HFF-Myc (cell line): ENCODE data around the gene MCF2L2.
"Not testable (repeated sequence)": the region's sequence is repeated elsewhere in the genome, so short reads cannot be mapped to it uniquely, and the experiment has no call there.

Source experiments
- DNase-seq: peaks from one replicate; pipeline ENCODE4 v3.0.0-alpha.2; 2011; ENCODE audit warnings: low read depth; ENCODE audit errors: extremely low read depth
- H3K4me3 ChIP-seq: replicated peaks from 2 replicates; pipeline ENCODE4 v1.5.1; 2011; ENCODE audit warnings: low read depth, mild to moderate bottlenecking, control low read depth, low read length
- TF ChIP-seq, protein P1 (sequence below): IDR thresholded peaks from 2 replicates; pipeline ENCODE4 v1.5.1; 2012; ENCODE audit warnings: mild to moderate bottlenecking, low read depth, low read length, control low read depth; ENCODE audit errors: missing control alignments

The MCF2L2 gene

DNA sequence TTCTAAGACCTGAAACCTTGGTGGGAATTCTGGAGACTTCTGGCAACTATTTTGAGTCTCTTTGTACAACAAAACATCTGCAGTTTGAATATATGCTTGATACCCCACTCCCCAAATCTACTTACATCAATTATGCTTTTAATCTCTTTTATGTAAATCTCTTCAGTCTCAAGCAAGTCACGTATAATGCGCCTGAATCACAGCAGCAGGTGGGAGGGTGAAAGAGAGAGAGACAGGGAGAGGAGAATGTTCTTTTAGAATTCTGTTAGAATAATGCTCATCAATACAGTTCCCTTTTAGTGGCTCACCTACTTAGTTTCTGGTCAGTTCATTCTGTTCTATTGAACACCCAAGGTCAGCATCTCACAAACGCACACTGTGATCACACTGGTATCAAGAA is 197.6 kb downstream of the MCF2L2 start:
- no peak for DNase-seq
- TF ChIP-seq, protein P1, sequence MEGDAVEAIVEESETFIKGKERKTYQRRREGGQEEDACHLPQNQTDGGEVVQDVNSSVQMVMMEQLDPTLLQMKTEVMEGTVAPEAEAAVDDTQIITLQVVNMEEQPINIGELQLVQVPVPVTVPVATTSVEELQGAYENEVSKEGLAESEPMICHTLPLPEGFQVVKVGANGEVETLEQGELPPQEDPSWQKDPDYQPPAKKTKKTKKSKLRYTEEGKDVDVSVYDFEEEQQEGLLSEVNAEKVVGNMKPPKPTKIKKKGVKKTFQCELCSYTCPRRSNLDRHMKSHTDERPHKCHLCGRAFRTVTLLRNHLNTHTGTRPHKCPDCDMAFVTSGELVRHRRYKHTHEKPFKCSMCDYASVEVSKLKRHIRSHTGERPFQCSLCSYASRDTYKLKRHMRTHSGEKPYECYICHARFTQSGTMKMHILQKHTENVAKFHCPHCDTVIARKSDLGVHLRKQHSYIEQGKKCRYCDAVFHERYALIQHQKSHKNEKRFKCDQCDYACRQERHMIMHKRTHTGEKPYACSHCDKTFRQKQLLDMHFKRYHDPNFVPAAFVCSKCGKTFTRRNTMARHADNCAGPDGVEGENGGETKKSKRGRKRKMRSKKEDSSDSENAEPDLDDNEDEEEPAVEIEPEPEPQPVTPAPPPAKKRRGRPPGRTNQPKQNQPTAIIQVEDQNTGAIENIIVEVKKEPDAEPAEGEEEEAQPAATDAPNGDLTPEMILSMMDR, result no peak
- H3K4me3 ChIP-seq, result no peak overlapping the region

DNA sequence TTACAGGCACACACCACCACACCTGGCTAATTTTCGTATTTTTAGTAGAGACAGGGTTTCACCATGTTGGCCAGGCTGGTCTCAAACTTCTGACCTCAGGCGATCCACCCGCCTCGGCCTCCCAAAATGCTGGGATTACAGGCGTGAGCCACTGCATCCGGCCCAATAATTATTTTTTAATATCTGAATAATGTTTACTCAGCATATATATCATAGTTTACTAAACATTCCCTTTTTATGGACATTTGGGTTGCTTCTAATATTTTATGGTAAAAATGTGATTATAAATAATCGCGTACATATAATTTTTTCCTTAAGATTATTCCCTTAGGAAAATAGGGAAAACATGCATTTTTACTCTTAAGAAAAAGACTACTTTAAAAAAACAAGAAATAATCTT is 198.2 kb downstream of the MCF2L2 start:
- not testable (repeated sequence) for DNase-seq, H3K4me3 ChIP-seq

DNA sequence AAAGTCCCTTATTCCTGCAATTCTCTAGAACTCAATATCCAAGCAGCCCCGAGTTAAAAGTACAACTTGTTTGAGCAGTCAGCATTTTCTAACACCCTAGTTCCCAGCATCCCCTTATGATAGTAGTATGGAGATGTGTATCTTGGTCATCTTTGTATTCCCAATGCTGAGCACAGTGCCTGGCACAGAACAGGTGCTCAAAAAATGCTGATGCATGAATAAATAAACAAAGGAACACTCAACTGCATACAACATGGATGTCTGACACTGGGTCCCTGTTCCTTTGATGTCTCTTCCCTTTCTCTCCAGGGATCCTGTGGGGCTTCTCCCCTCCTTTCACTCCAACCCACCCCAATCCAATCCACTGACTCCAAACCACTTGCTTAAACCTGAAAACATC is 199.2 kb downstream of the MCF2L2 start:
- DNase-seq, result no peak

DNA sequence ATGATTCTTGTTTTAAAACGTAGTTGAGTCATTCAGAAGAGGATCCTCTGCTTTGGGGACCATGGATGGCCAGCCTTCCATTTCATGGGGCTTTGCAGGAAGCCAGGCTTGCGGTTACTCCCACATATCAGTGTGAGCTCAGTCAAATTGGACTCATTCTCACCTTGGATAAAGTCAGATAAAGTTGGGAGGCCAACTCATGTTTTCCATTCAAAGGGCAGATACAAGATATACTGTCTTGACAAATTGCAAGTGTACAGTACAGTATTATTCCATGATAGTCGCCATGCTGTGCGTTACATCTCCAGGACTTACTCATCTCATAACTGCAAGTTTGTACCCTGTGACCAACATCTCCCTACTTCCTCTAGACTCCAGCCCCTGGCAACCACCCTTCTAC is 200.8 kb downstream of the MCF2L2 start:
- no peak overlapping the region for H3K4me3 ChIP-seq
- DNase-seq, result no peak
- TF ChIP-seq, protein P1, result no peak

More for the DNA sequence above, 199.2 kb downstream of the MCF2L2 start:
- TF ChIP-seq, protein P1, result no peak
- no peak overlapping the region for H3K4me3 ChIP-seq

DNA sequence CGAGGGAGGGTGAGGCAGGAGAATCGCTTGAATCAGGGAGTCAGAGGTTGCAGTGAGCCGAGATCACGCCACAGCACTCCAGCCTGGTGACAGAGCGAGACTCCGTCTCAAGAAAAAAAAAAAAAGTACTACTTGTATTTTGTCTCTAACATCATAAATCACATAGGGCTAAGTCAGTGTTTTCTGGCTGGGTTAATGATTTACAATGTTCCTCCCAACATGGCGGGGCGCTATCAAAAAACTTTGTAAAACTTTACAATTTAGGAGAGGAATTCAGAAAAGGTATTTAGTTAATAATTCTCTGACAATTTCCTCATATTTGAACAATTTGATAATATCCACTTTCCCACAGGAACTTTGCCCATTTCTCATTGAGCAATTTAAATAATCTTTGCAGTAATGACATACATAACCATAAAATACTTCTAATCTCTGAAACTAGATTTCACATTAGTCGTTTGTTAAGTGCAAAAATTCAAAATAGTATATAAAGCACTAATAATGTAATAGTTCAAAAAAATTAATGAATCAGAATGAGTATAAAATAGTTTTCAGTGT is 202.0 kb downstream of the MCF2L2 start:
- H3K4me3 ChIP-seq, result no peak overlapping the region
- no peak for DNase-seq
- TF ChIP-seq, protein P1, result no peak

DNA sequence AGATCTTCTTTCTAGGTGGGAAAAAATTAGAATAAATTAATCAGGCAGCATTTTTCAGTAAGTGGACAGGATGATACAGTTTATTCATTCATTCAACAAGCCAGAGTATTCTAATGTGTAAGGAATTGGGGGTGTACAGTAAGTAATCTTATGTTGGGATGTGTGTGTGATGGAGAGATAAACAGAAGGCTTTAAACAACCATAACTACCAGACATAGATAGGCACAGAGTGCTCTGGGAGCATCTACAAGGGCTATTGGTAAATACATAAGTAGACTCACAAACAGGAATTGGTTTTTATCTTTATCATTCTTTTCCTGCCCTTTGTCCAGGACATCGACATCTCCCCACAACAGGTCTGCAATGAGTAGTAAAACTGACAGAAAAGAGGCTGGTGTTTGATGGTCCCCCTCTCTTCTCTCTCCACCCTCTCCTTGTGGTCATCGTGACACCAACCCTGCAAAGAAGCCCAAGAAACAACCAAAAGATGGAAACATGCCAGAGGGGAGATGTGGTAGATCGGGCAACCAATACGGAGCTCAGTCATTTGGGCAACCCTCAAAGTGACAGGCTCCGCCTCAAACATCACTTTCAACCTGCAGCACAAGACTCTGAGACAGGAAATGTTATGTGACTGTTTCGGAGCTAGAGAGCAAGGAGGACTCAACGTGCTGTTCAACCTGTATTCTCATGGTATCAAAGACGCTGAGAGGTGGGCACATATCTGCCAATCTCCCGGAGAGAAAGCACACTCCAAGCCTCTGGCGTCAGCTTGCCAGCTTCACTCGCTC is 204.0 kb downstream of the MCF2L2 start:
- TF ChIP-seq, protein P1, result no peak
- no peak for DNase-seq
- H3K4me3 ChIP-seq, result no peak overlapping the region

DNA sequence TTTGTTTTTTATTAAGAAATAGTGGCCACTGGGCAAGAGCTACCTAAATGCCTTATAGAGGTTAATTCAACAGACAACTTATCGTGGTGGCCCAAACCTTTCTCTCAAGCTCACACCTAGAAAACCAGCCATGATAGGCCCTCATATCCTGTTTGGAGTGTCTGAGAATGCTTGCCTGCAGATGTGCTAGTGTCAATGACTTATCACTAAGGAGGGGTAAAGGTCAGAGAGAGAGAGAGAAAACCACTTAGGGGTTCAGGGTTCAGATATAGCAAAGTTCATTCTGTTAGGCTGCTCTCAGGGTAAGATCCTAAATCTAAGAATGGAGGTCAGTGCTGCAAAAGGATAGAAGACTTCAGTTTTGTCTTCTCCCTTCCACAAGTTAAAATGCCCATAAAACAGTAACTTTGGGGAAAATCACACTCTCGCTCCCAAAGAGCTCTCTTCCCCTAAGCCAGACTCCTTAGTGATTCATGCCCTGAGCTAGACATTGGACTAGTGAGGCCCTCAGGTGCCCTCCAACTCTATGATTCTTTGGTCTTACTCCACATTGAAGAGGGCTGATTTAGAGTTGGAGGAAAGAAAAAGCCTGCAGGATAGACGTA is 205.7 kb downstream of the MCF2L2 start:
- no peak for DNase-seq
- no peak overlapping the region for H3K4me3 ChIP-seq
- TF ChIP-seq, protein P1, result no peak
